HCT116 (cell line): ENCODE results near the gene TMEM121B.

Experiments
- CEBPB ChIP-seq: IDR thresholded peaks from 2 replicates; pipeline ENCODE4 v1.6.1; 2012; ENCODE audit warnings: low read depth
- CTCF ChIP-seq, 3 experiments: fragments of 200-600 bp in 1 of 3; sonication (generic) in 1 of 3; IDR thresholded peaks in 2 of 3; conservative IDR thresholded peaks in 1 of 3; 2 replicates each; pipeline ENCODE4 v1.5.1; 2012 to 2017; ENCODE audit warnings: low read depth in 2 of 3, low read length in 2 of 3, antibody characterized with exemption in 1 of 3, borderline replicate concordance in 1 of 3, control low read depth in 1 of 3, mild to moderate bottlenecking in 1 of 3, mixed read lengths in 1 of 3, mixed run types in 1 of 3, moderate library complexity in 1 of 3; ENCODE audit not compliant: insufficient read depth in 1 of 3
- EZH2 ChIP-seq: fragments of 200-600 bp; sonication (generic); IDR thresholded peaks from 2 replicates; pipeline ENCODE4 v1.6.1; 2017; ENCODE audit warnings: antibody characterized with exemption, mixed run types
- EZH2phosphoT487 ChIP-seq: fragments of 200-600 bp; IDR thresholded peaks from 2 replicates; pipeline ENCODE4 v1.6.1; 2018; ENCODE audit warnings: antibody characterized with exemption, borderline replicate concordance
- POLR2A ChIP-seq: IDR thresholded peaks from 2 replicates; pipeline ENCODE4 v1.7.0; 2011; ENCODE audit warnings: borderline replicate concordance; ENCODE audit not compliant: insufficient read depth, insufficient read length; ENCODE audit errors: extremely low read depth
- POLR2AphosphoS5 ChIP-seq: IDR thresholded peaks from 2 replicates; pipeline ENCODE4 v1.6.1; 2011; ENCODE audit warnings: mild to moderate bottlenecking, low read depth, low read length, moderate library complexity
- RAD21 ChIP-seq: IDR thresholded peaks from 2 replicates; pipeline ENCODE4 v1.6.1; 2012; ENCODE audit warnings: low read depth, mild to moderate bottlenecking
- SIN3A ChIP-seq: IDR thresholded peaks from 2 replicates; pipeline ENCODE4 v1.6.1; 2012; ENCODE audit warnings: low read depth
- ZBTB33 ChIP-seq: IDR thresholded peaks from 2 replicates; pipeline ENCODE4 v1.6.1; 2011; ENCODE audit warnings: mild to moderate bottlenecking, low read length, moderate library complexity; ENCODE audit not compliant: insufficient replicate concordance; ENCODE audit errors: extremely low read depth
- TF ChIP-seq, protein P1 (sequence below): IDR thresholded peaks from 2 replicates; pipeline ENCODE4 v1.6.1; 2012

DNA sequence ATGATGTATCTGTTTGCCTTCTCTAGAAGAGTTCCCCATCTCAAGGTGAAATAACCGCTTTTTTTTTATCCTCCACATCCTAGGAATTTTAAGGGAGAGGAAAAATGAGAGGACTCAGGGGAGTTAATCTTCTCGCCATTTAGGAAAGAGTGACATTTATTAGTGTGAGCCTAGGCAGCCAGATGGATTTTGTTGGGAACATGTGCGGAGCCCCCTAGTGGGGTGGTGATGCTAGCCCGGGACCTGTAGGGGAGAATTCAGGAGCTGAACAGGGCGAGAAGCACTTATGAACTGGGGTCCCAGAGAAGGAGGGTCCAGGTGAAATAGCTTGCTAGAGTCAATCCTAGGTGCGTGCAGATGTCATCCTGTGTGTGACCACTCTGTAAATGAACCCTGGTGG lies 25.6 kb downstream of the TMEM121B start:
- TF ChIP-seq POLR2AphosphoS5 (no peak), SIN3A (no peak), CTCF (IDR thresholded peaks at IDR 0.05 in 2 of 3, conservative IDR thresholded peaks at IDR 0.05 in 1 of 3; ENCODE audit: borderline replicate concordance in 1 of 3, insufficient read depth in 1 of 3, low read depth in 2 of 3, low read length in 2 of 3) (peak in 2 of 3 experiments; percentile 58 to 64; a peak in 4 of 6 replicates), EZH2phosphoT487 (no peak), ZBTB33 (no peak), POLR2A (no peak), CEBPB (no peak), RAD21 (no peak), EZH2 (no peak)
- TF ChIP-seq, protein P1, sequence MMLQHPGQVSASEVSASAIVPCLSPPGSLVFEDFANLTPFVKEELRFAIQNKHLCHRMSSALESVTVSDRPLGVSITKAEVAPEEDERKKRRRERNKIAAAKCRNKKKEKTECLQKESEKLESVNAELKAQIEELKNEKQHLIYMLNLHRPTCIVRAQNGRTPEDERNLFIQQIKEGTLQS, result no peak
